Esophagus mucosa (tissue), 1 donor: ENCODE results near the gene B4GALT5. TPM values are rescaled to one million over a fixed set of nuclear protein-coding genes. Genes with fewer than 3 reads are reported as not detected.
"Not testable (repeated sequence)": the region's sequence is repeated elsewhere in the genome, so short reads cannot be mapped to it uniquely, and the experiment has no call there.

ENCODE experiments used
- ATAC-seq: fragments of 200-7000 bp; cut with Tn5 transposase; one replicate; pipeline ENCODE4 v1.9.1; 2020
- total RNA-seq: library from RNA; stranded (reverse); gene quantifications from one replicate; pipeline ENCODE4 v1.2.4, GENCODE V29; 2023
- donor health status: DM: yes; HTN: yes; CAD: no.

B4GALT5 gene
- total RNA-seq, 1 donor from 2014 or later: 31.3 TPM

- peak; percentile 78 for ATAC-seq
These were observed 57.4 kb downstream of the B4GALT5 start for GRCh38 chr20:49656304-49656703.

- no peak for ATAC-seq
These were observed 59.7 kb downstream of the B4GALT5 start for GRCh38 chr20:49653925-49654434.

- ATAC-seq: no peak
These were observed 64.0 kb downstream of the B4GALT5 start for GRCh38 chr20:49649672-49650071.

- no peak for ATAC-seq
These were observed 66.1 kb downstream of the B4GALT5 start for GRCh38 chr20:49647550-49647949.

- ATAC-seq: no peak
These were observed 67.2 kb downstream of the B4GALT5 start for GRCh38 chr20:49646528-49646927.

GRCh38 chr20:49646126-49646525, 67.6 kb downstream of the B4GALT5 start:
- no peak for ATAC-seq

GRCh38 chr20:49644980-49645565, 68.6 kb downstream of the B4GALT5 start:
- no peak for ATAC-seq

- no peak for ATAC-seq
These were observed 70.9 kb downstream of the B4GALT5 start for GRCh38 chr20:49642816-49643215.

- ATAC-seq: no peak
These were observed 71.7 kb downstream of the B4GALT5 start for GRCh38 chr20:49641683-49642656.

- ATAC-seq: no peak
These were observed 76.5 kb downstream of the B4GALT5 start for GRCh38 chr20:49637046-49637637.

- ATAC-seq: peak; percentile 16
These were observed 77.2 kb downstream of the B4GALT5 start for GRCh38 chr20:49636447-49636846.

GRCh38 chr20:49635866-49636265, 77.8 kb downstream of the B4GALT5 start:
- ATAC-seq: no peak

- no peak for ATAC-seq
These were observed 78.5 kb downstream of the B4GALT5 start for GRCh38 chr20:49635166-49635565.

GRCh38 chr20:49634116-49634515, 79.6 kb downstream of the B4GALT5 start:
- no peak for ATAC-seq

- ATAC-seq: no peak
These were observed 80.0 kb downstream of the B4GALT5 start for GRCh38 chr20:49633643-49634042.

- ATAC-seq: no peak
These were observed 80.7 kb downstream of the B4GALT5 start for GRCh38 chr20:49633023-49633422.

GRCh38 chr20:49631856-49632418, 81.7 kb downstream of the B4GALT5 start:
- ATAC-seq: no peak

- peak; percentile 28 for ATAC-seq
These were observed 82.5 kb downstream of the B4GALT5 start for GRCh38 chr20:49631061-49631716.

- peak; percentile 3 for ATAC-seq
These were observed 83.2 kb downstream of the B4GALT5 start for GRCh38 chr20:49630396-49630951.

- ATAC-seq: no peak
These were observed 84.1 kb downstream of the B4GALT5 start for GRCh38 chr20:49629606-49630005.

GRCh38 chr20:49628280-49628679, 85.4 kb downstream of the B4GALT5 start:
- not testable (repeated sequence) for ATAC-seq

- ATAC-seq: peak; percentile 68
These were observed 86.3 kb downstream of the B4GALT5 start for GRCh38 chr20:49627329-49627761.
